ENCODE results near the gene SLC26A6. TPM values are rescaled to one million over a fixed set of nuclear protein-coding genes. Genes with fewer than 3 reads are reported as not detected.

SLC26A6 gene
- total RNA-seq, 1 experiment from 2014 or later = 47.4 TPM

DNA sequence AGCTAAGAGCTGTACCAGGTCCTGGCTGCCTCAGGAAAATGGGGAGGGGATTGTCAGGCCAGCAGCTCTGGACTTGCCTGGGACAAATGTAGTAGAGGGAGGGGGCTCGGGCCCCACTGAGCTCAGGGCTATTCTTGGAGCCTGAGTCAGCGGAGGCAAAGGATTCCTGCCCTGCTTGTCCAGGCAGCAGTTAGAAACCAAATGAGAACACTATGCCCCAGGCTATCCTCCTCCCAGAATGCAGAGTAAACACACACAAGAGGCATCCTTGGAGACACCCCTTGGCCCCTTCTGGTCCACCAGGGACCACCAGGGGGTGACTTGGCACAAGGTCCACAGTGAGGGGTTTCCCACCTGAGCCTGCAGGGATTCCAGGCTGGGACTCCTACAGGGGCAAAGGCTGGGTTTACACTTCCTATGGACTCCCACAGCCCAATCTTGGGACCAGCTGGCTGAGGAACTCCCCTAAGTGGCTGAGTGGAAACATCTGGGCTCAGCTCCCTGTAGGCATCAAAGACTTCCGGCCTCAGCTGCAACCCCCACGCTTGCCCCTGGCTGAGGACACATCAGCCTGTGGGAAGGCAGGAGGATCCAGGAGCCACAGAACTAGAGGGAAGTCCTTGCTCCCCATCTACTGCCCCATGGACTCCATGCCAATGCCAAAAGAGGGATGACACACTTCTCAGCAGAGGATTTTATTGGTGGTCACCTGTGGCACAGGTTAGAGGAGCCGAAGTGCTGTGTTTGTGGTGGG lies 36.8 kb downstream of the SLC26A6 start:
- H3K36me3 Mint-ChIP-seq (ENCODE audit: insufficient read depth, unreplicated experiment) = peaks cover 52% of the 10 kb centered on the region
- H3K27me3 Mint-ChIP-seq (ENCODE audit: insufficient read depth, unreplicated experiment) = no peaks in the 10 kb centered on the region
- intact Hi-C loops (cut with micrococcal nuclease) = loop anchor here (2.0 kb wide), 1 partner anchor 42 kb away; the partner anchor contains the start of gene PFKFB4
- no TSS peak for BruUV-seq (replicated peaks)
- H3K9me3 Mint-ChIP-seq (ENCODE audit: unreplicated experiment) = no peaks in the 10 kb centered on the region
- ChIA-PET POLR2A (interaction anchor here (0.6 to 8.9 kb wide), 42 partner anchors 10 to 1150 kb away, joined by 3 to 107 read pairs (median 6); partner anchors contain the start of genes ARIH2, ATRIP, CCDC51 and CELSR3), CTCF (interaction anchor here (0.7 to 2.5 kb wide), 12 partner anchors 11 to 439 kb away, joined by 3 to 22 read pairs (median 4); partner anchors contain the start of genes SLC26A6 and UQCRC1)
- DNase-seq (ENCODE audit: unreplicated experiment) = peak; percentile 95
- H3K27ac Mint-ChIP-seq (ENCODE audit: low read depth, unreplicated experiment) = peak overlapping the region; percentile 68
- TF ChIP-seq, protein P1, sequence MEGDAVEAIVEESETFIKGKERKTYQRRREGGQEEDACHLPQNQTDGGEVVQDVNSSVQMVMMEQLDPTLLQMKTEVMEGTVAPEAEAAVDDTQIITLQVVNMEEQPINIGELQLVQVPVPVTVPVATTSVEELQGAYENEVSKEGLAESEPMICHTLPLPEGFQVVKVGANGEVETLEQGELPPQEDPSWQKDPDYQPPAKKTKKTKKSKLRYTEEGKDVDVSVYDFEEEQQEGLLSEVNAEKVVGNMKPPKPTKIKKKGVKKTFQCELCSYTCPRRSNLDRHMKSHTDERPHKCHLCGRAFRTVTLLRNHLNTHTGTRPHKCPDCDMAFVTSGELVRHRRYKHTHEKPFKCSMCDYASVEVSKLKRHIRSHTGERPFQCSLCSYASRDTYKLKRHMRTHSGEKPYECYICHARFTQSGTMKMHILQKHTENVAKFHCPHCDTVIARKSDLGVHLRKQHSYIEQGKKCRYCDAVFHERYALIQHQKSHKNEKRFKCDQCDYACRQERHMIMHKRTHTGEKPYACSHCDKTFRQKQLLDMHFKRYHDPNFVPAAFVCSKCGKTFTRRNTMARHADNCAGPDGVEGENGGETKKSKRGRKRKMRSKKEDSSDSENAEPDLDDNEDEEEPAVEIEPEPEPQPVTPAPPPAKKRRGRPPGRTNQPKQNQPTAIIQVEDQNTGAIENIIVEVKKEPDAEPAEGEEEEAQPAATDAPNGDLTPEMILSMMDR (IDR thresholded peaks at IDR 0.05; ENCODE audit: unreplicated experiment) = no peak
- H3K4me3 Mint-ChIP-seq (ENCODE audit: unreplicated experiment) = peak overlapping the region; percentile 50
- H3K4me1 Mint-ChIP-seq (ENCODE audit: insufficient read depth, unreplicated experiment) = peaks cover 54% of the 10 kb centered on the region

DNA sequence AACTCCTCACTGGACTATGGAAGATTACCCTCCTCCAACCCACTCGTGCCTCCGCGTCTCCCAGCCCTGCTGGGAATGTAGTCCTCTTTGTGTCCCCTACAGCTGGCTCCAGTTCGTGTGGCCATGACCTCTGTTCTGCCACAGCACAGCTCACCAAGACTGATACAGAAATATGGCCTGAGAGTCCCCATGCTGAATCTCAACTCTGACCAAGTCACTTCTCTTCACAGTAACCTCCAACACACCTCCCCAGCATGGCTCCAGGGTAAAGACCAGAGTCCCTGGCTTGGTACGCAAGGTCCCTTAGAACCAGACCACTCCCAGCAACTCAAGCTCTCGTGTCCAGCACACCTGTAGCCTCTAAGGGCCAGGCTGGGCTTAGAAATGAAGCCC lies 37.9 kb downstream of the SLC26A6 start:
- intact Hi-C loops (cut with micrococcal nuclease) = no loop called here
- no TSS peak for BruUV-seq (replicated peaks)
- no peaks in the 10 kb centered on the region for H3K27me3 Mint-ChIP-seq (ENCODE audit: insufficient read depth, unreplicated experiment)
- peaks cover 49% of the 10 kb centered on the region for H3K4me1 Mint-ChIP-seq (ENCODE audit: insufficient read depth, unreplicated experiment)
- H3K36me3 Mint-ChIP-seq (ENCODE audit: insufficient read depth, unreplicated experiment) = peaks cover 41% of the 10 kb centered on the region
- ChIA-PET CTCF (interaction anchor here (0.7 to 2.5 kb wide), 6 partner anchors 14 to 326 kb away, joined by 3 to 22 read pairs (median 5); partner anchors contain the start of gene SLC26A6), POLR2A (interaction anchor here (1.1 to 8.9 kb wide), 18 partner anchors 11 to 165 kb away, joined by 3 to 107 read pairs (median 12); partner anchors contain the start of genes ATRIP, CCDC51, CELSR3 and IP6K2)
- H3K4me3 Mint-ChIP-seq (ENCODE audit: unreplicated experiment) = no peak overlapping the region
- no peaks in the 10 kb centered on the region for H3K9me3 Mint-ChIP-seq (ENCODE audit: unreplicated experiment)
- H3K27ac Mint-ChIP-seq (ENCODE audit: low read depth, unreplicated experiment) = peak overlapping the region; percentile 68
- no peak for DNase-seq (ENCODE audit: unreplicated experiment)
- TF ChIP-seq, protein P1 (IDR thresholded peaks at IDR 0.05; ENCODE audit: unreplicated experiment) = no peak

DNA sequence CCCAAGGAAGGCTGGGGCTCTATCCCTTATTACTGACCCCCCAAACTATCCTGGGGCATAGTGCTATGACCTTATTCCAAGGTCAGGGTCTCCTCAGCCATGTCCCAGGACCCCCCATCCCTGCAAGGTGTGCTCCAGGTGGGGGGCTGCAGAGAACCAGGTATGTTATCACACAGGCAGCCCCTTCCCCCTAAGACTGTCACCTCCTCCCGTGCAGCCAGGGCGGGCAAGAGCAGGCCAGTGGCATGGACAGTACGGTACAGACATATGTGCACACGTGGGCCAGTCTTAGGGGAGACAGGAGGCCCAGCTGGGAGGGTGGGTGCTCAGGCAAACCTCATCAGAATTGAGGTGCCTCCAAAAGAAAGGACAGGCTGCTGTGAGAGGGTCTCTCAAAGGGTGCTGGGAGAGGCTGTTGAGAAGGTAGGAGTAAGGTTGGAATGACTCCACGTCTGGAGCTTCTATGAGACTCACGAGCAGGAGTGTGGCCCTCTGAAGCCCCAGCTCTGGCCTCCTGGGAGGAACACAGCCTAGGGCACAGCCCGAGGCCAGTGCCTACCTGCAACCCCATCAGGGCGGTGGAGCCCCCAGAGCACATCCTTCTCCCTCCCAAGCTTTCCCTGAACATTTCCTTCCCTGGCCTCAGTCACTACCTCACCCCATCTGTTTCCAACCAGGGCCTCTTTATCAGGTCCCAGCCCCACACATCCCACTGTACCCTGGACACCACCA lies 38.4 kb downstream of the SLC26A6 start:
- POLR2A ChIA-PET = interaction anchor here (0.6 to 8.9 kb wide), 18 partner anchors 10 to 164 kb away, joined by 3 to 107 read pairs (median 8); partner anchors contain the start of genes ATRIP, CCDC51, CELSR3 and IP6K2
- peak overlapping the region; percentile 68 for H3K27ac Mint-ChIP-seq (ENCODE audit: low read depth, unreplicated experiment)
- intact Hi-C loops (cut with micrococcal nuclease) = no loop called here
- peaks cover 49% of the 10 kb centered on the region for H3K4me1 Mint-ChIP-seq (ENCODE audit: insufficient read depth, unreplicated experiment)
- no TSS peak for BruUV-seq (replicated peaks)
- H3K27me3 Mint-ChIP-seq (ENCODE audit: insufficient read depth, unreplicated experiment) = no peaks in the 10 kb centered on the region
- TF ChIP-seq, protein P1 (IDR thresholded peaks at IDR 0.05; ENCODE audit: unreplicated experiment) = no peak
- H3K36me3 Mint-ChIP-seq (ENCODE audit: insufficient read depth, unreplicated experiment) = peaks cover 35% of the 10 kb centered on the region
- H3K9me3 Mint-ChIP-seq (ENCODE audit: unreplicated experiment) = no peaks in the 10 kb centered on the region
- no peak for DNase-seq (ENCODE audit: unreplicated experiment)
- CTCF ChIA-PET = interaction anchor here (0.7 to 2.5 kb wide), 6 partner anchors 15 to 123 kb away, joined by 3 to 22 read pairs (median 5); partner anchors contain the start of gene SLC26A6
- no peak overlapping the region for H3K4me3 Mint-ChIP-seq (ENCODE audit: unreplicated experiment)

Data from MCF 10A (cell line).